Mucosa of gallbladder (tissue), 1 donor: Measurements from ENCODE around the gene ARFGAP1. TPM values are rescaled to one million over a fixed set of nuclear protein-coding genes. Genes with fewer than 3 reads are reported as not detected.

Experiments used
- DNase-seq: peaks from one replicate; pipeline ENCODE4 v3.0.0-alpha.2; 2020; ENCODE audit warnings: low spot score
- total RNA-seq: library from RNA; stranded (reverse); gene quantifications from one replicate; pipeline ENCODE4 v1.2.1, GENCODE V29; 2021
- donor health status: DM: no; HTN: no; CAD: no.

The ARFGAP1 gene
- total RNA-seq = 106 TPM

DNA sequence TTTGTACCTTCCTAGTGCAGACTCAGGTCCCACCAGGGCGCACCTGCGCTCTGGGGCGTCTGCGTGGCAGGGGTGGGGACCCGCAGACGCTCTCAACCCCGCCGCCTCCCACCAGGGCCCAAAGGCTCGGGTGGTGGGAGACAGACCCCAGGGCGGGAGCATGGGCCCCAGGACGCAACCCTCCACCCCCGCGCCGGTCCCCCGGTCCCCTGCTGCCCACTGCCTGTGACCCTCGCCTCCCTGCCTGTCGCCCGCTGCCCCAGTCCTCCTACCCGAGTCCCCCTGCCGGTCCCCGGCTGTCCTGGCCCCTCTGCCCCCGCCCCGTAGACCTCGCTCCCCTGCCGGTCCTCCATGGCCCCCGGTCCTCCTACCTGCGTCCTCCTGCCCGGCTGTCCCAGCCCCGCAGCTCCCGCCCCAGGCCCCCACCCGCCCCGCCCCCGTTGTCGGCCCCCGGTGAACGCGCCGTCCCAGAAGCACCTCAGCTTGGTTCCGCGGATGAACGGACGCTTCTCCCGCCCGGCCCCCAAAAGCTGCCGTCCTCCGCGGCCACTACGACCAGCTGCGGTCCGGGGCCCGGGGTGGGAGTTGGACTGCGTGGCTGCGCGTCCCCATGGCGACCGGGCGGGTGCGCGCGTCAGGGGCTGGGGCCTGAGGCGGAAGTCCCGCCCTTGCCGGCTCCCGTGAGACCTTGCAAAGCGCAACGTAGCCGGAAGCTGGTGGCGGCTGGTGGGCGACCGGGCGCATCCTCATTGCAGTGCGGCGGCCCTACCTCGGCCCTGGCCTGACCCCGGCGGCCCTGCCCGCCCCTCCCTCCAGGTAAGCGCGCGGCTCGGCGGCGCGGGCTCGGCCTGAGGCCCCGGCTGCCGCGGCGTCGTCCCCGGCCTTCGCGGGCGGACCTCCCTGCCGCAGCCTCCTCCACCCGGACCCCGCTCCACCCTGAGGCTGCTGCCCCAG is at the start of gene ARFGAP1:
ARFGAP1 (plus strand) TSS at position 709 of the 954 bp plus-strand sequence. CDS start 2,768 bp downstream, outside the sequence.
- peak; percentile 89 for DNase-seq

DNA sequence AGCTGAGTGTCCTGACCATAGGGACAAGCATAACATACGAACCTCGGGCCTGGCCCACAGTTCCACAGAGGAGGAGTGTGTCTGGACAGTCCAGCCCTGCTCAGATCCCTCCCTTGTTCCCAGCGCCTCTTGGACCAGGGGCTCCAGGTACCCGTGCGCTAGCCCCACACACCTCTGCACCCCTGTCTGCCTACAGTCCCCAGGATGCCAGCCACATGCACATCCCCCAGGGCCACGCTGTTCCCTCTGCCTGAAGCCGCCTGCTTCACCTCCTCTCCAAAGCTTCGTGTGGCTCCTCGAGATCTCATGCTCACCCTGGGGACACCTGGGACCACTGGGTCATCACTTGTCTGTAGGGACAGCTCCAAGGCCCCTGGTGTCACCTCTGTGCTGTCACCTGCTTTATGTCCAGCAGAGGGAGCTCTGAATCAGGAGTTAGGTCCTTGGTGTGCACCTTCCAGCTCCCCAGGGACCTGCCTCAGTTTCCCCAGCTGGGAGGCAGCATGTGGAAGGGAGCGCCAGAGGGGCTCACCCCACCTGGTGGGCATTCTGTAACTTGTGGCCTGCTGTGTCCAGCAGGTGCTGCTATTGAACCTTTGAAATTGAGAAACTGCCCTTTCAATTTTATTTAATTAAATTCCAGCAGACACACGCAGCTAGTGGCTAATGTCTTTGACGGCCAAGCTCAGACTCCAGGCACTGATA is 49.3 kb upstream of the ARFGAP1 start:
- no peak for DNase-seq

DNA sequence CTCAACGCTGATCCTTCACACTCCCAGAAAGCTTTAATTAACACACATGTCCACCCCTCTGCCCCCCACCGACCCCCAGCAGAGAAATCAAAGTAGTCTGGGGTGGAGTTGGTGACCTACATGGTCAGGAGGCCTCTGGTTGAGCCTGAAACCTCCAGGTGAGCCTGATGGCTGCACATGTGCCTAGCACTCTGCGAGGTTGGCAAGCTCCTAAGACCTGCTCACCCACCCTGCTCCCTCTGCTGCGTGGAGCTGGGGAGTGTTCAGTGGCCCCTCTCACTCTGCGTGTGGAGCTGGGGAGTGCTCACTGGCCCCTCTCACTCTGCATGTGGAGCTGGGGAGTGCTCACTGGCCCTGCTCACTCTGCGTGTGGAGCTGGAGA is 48.8 kb upstream of the ARFGAP1 start:
- no peak for DNase-seq

DNA sequence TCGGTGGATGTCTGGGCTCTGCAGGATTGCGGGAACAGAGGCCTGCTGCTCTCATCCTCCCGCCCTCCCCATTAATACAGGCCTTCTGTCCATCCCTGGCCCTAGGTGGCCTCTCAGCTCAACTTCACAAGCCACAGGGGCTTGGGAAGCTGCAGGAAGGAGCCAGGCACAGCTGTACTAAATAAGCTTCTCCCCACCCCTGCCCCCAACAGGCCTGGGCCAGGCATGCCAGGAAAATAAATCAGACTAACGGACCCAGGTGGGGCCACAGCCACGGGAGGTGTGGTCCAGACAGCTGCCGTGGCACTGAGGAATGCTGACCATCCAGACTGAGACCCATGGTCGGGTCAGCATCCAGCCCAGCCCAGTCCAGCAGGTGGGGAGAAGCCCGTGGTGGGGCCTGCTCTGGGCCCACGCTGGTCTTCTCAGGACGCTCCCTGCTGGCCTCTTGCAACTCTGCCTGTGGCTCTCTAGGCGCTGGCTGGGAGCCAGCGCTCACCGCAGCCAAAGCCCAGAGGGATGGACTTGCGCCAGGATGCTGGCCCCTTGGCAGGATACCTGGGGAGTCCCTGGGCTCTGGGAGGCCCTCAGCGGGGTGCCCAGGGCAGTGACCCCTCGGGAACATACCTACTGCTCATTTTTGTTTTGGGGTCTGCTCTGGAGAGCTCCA is 48.1 kb upstream of the ARFGAP1 start:
- DNase-seq = no peak

DNA sequence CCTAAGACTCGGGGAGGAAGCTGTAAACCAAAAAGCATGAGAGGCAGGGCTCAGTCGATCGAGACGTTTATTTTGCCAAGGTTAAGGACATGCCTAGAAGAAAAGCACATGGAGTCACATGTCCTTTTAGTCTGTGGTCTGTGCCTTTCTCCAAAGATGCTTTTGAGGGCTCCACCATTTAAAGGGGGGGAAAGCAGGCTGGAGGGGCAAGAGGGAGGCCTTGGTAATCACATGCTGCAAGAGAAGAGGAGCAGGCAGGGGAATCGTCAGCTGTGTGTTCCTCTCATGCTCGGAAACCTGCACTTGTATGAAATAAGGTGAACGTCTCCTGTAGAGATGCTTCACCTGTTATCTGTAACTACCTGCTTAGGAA is 47.5 kb upstream of the ARFGAP1 start:
- DNase-seq = no peak

DNA sequence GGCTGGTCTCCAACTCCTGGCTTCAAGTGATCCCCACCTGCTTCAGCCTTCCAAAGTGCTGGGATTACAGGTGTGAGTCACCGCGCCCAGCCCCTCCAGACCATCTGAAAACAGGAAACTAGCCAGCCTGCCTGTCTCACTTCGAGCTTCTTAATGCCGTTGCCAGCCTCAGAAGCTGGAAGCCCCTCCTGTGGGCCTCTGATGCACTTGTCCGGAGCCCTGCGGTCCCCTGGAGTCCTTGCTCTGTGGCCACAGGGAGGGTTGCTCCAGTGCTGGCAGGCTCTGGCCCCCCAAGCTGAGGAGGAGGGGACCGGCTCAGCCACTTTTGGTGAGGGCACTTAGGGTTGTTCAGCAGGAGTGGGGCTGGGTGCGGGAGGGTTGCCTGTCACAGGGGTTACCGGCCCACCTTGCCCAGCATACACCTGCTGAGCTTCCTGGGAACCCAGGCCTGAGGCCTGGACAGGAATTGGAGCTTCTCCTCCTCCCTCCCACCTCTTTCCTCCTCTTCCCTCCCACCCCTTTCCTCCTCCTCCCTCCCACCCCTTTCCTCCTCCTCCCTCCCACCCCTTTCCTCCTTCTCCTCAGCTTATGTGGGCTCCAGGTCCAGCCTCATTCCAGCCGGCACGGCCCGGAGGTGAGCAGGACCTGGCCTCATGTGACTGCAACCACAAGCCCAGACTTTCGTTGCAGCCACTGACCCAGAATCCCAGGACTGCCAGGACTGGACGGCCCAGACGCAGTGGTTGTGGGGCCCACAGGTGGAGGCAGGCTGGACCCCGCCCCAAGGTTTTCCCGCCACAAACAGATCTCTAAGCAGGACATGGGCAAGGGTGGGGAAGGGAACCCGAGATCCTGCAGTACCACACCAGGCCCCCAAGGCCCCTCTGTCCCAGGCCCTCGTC is 46.3 kb upstream of the ARFGAP1 start:
- DNase-seq = no peak

DNA sequence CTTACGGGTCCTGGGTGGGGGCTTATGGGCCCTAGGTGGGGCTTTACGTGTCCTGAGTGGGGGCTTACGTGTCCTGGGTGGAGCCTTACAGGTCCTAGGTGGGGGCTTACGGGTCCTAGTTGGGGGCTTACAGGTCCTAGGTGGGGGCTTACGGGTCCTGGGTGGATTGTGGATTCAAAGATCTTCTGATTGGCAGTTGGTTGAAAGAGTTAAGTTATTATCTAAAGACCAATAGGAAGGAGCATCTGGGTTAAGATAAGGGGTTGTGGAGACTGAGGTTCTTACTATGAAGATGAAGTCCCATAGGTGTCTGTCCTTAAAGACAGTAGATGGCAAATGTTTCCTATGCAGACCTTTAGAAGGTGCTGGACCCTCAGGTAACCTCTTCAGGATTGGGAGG is 45.4 kb upstream of the ARFGAP1 start:
- DNase-seq = no peak

DNA sequence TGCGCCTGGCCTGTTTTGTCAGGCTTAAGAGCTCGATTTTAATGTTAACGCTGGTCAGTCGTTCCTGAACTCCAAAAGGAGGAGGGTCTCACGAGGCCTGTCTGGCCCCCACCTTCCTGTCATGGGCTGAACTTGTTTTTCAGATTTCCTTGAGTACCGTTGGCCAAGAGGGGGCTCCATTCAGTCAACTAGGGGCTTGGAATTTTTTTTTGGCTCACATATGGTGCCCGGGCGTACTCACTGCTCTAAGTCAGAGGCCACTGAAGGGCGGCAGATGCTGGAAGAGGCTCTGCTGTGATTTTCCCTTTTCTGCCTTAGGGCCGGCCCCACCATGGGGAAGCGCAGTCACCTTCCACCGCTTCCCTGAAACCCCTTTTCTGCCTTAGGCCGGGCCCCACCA is 43.8 kb upstream of the ARFGAP1 start:
- no peak for DNase-seq

DNA sequence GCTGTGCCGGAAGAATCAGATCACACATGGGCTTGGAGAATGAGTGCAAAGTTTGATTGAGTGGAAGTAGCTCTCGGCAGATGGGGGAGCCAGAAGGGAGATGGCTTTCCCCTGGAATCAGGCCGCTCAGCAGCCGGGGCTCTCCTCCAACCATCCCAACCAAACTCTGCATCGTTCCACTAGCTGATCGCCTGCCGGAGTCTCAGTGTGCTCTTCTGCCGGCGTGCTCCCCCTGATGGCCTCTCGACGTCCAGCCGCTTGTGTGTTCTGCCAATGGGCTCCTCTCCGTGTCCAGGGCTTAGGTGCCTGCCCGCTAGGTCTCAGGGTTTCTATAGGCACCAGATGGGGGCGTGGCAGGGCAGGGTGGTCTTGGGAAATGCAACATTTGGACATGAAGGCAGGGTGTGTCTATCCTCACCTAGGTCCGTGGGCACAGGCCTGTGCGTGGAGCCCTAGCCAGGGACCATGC is 41.8 kb upstream of the ARFGAP1 start:
- peak; percentile 38 for DNase-seq

DNA sequence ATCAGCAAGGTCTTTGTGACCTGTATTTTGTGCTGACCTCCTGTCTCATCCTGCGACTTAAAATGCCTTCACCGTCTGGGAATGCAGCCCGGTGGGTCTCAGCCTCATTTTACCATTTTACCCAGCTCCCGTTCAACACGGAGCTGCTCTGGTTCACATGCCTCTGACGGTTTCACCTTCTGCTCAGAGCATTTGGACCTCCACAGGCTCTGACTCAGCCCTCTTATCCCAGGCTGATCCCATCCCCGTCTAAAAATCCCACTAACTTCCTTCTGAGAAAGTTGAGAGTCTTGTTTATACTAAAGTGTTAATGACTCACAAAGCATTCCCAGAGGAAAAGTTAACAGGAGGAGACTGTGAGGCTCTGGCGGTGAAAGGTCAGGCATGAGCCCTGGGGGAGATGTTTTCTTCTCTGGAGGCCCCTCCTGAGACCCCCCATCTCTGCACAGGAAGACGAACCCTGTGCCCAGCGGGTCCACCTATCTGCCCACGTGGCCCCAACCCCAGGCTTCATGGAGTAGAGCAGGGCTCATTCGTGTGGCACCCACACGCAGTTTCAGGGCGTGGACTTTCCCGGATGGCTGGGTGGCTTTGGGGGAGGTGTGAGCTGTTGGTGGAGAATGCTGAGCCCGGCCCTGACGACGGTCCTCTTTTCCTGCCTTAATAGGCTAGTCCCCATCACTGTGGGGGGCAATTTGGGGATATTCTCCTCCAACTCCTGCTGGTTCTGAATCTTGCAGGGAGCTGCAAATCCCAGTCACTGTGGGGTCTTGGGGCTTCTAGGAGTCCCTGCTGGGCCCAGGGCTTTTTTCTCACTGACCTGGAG is 40.2 kb upstream of the ARFGAP1 start:
- no peak for DNase-seq

DNA sequence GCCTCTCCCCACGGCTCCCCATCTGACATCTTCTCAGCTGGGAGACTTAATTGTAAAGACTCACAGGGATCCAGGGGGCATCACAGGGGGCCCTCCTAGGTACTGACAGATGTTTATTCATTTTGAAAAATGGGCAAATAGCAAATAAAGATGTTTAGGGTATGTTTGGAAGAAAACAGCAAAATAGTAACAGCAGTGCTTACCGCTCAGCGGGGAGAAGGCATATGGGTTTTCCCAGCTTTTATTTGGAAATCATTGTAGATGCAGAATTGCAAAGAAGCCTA is 39.6 kb upstream of the ARFGAP1 start:
- DNase-seq = no peak

DNA sequence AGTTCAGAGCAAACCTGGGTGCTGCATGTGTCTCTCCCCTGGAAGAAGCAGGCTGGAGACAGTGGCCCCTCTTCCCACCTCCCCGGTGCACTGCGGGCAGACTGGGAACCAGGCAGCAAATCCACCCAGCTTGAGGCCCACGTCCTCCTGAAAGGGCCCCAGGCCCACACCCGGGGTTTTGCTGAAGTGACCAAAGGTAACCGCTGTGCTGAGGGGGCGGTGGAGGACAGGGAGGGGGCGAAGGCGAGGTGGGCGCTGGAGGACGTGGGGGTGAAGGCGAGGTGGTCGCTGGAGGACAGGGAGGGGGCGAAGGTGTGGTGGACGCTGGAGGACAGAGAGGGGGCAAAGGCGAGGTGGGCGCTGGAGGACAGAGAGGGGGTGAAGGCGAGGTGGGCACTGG is 38.7 kb upstream of the ARFGAP1 start:
- no peak for DNase-seq

DNA sequence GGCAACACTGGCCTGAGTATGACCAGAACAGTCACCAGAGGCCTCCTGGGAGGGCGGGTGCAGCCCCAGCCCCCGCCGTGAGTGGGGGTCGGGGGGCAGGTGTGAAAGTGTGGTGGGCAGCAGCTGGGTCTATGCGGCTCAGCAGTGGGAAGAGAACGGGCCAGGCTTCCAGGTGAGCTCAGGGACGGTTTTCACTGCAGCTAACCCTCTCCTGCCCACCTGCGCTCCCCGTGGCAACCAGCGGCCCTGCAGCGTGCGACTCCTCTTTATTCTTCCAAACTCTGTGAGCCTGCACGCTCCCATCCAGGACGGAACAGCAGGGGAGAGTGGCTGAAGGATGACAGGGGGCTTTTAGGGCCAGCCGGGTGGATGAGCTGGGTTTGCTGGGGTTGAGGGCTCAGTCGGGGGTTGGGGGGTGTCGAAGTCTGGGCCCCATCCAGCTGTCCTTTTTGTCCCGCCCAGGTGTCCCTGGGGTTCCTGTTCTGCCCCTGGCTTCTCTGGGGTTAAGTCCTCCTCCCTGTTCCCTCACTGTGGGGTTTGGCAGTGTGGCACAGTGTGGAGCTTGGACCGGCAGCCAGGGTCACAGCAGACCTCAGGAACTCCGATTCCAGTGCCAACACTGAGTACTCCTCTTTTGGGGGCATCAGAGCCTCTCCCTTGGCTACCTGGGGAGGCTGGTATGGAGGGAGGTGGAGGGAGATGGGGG is 37.8 kb upstream of the ARFGAP1 start:
- no peak for DNase-seq

DNA sequence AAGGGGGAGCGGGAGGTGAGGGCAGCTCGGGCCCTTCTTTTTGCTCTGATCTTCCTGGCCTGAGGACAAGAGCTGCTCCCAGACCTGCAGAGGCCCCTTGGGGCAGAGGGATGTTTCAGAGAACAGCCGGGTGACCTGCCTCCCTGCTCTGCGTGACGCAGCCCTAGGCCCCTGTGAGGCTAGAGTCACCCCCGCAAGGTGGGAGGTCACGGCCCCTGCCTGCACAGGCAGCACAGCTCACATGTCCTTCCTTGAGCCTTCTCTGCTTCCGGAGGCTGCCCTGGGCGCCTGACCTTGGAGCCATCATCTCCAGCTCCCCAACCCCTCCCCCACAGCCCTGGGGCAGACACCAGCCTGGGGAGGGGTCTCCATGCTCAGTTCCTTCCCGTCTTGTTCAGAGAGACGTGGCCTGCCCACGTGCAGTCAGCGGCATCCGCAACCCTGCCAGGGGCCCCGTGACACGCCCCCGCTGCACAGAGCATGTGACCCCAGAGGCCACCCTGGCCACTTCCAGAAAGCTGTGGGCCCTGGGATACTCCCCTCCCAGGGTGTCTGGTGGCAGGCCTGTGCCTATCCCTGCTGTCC is 37.1 kb upstream of the ARFGAP1 start, which contains the start of gene BIRC7:
BIRC7 (plus strand) TSS at position 507 of the 585 bp plus-strand sequence. CDS start 192 bp downstream, outside the sequence.
- no peak for DNase-seq

DNA sequence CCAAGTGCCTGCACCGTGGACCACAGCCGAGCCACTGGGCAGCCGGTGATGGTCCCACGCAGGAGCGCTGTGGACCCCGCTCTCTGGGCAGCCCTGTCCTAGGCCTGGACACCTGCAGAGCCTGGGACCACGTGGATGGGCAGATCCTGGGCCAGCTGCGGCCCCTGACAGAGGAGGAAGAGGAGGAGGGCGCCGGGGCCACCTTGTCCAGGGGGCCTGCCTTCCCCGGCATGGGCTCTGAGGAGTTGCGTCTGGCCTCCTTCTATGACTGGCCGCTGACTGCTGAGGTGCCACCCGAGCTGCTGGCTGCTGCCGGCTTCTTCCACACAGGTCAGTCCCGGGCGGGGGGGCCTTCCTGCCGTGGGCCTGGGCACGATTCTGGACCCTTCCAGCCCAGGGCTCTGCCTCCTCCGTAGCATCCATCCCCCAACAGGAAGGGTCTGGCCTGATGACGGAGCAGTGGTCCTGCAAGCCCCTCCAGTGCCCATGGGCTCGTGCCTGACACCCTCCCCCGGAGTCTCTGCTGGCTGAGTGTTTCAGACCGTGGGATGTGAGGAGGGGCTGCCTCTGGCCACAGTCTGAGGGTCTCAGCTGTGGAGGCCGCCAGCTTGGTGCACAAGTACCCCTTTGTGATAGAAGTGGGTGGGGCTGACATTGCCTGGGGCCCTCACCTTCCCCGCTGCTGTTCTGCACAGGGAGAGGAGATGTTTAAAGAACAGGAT is 36.3 kb upstream of the ARFGAP1 start:
- DNase-seq = no peak

DNA sequence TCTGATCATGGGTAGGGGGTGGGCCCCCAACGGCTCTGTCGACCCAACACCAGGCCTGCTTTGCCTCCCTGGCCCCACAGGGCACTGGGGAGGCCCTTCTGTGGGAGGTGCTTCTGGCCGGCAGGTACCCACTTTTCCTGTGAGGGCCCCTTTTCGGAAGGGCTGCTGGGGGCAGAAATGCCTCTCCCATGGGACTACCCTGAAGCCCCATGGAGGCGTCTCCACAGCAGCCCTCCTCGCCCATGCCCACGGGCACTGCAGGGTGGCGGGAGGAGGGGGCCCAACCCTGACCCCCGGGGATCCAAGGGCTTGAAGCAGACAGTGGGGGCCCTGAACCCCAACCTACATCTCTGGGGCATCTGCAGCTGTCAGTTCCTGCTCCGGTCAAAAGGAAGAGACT is 34.6 kb upstream of the ARFGAP1 start:
- no peak for DNase-seq

DNA sequence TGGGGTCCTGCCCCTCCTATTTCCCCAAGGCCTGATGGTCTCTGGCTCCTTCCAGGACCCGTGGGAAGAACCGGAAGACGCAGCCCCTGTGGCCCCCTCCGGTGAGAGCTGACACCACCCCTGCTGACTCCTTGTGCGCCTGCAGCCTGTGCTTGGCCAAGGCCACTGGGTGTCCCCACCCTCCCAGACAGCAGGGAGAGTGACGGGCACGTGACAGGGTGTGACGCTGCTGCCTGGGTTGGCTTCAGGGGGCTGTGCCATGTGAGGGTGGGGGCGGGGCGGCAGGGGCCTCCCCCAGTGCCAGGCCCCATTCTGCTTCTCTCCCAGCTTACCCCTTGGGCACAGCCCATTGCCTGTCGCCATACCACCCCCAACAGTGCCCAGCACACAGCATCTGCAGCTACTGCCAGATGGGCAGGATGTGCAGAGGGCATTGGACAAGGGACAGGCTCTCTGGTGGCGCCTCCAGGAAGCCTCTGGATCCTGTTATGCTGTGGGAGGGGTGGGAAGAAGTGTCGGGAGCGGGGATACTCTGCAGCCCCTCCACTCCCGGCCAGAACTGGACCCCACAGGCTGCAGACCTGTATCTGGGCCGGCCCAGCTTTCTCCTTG is 34.0 kb upstream of the ARFGAP1 start:
- no peak for DNase-seq

DNA sequence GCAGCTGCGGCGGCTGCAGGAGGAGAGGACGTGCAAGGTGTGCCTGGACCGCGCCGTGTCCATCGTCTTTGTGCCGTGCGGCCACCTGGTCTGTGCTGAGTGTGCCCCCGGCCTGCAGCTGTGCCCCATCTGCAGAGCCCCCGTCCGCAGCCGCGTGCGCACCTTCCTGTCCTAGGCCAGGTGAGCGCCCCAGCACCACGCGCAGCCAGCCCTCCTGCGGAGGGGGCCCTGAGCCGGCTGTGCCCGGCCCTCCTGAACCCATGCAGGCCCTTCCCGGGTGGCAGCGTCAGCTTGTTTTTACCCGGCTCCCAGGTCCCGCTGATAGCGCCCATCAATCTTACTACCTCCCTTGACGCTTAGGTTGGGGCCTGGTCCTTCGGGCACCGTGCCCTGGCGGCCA is 33.2 kb upstream of the ARFGAP1 start:
- DNase-seq = no peak
